Chondrocyte (in vitro differentiated cells): ENCODE data around the gene KAZN. TPM values are rescaled to one million over a fixed set of nuclear protein-coding genes. Genes with fewer than 3 reads are reported as not detected.

Experiments used
- DNase-seq: peaks from one replicate; pipeline ENCODE4 v3.0.0; 2021; ENCODE audit warnings: mixed read lengths, low spot score
- H3K27ac Mint-ChIP-seq: one replicate; pipeline ENCODE4 v1.8.0; 2021; ENCODE audit warnings: mild to moderate bottlenecking, moderate library complexity, mixed read lengths; ENCODE audit not compliant: unreplicated experiment
- H3K27me3 Mint-ChIP-seq: 2 replicates; pipeline ENCODE4 v1.8.0; 2021; ENCODE audit warnings: low read depth, mixed read lengths
- H3K36me3 Mint-ChIP-seq: 2 replicates; pipeline ENCODE4 v1.8.0; 2021; ENCODE audit warnings: low read depth, mixed read lengths
- H3K4me1 Mint-ChIP-seq: 2 replicates; pipeline ENCODE4 v1.8.0; 2021; ENCODE audit warnings: low read depth, mild to moderate bottlenecking, mixed read lengths
- H3K4me3 Mint-ChIP-seq: one replicate; pipeline ENCODE4 v1.8.0; 2021; ENCODE audit warnings: mild to moderate bottlenecking, moderate library complexity, mixed read lengths; ENCODE audit not compliant: unreplicated experiment
- H3K9me3 Mint-ChIP-seq: 2 replicates; pipeline ENCODE4 v1.8.0; 2021; ENCODE audit warnings: low read depth, mixed read lengths
- total RNA-seq: library from RNA; stranded (reverse); gene quantifications from 3 replicates; pipeline ENCODE4 v1.2.1, GENCODE V29; 2021
- TF ChIP-seq, protein P1 (sequence below): fragments of 200-600 bp; sonication (generic); IDR thresholded peaks from 2 replicates; pipeline ENCODE4 v1.5.0; 2021; ENCODE audit warnings: antibody characterized with exemption, mild to moderate bottlenecking, moderate library complexity

Gene KAZN
- total RNA-seq, 1 donor from 2014 or later: 29.6 TPM

DNA sequence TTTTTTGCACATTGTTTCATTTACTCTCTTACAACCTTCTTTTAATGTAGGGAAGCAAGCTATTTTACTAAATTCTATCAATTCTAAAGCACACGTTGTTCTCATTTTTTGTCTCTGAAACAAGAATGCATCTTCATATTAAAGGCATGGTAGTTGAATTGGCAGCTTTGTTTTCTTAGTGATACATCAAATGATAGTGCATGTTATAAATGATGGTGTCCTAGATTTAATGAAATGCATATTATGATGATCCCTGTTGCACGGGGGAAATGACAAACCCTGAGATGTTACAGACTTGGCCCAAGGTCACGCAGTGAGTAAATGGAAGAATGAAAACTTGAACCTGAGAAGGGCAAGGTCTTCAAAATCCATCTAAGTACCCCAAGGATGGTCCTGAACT lies 213.1 kb downstream of the KAZN start:
- H3K9me3 Mint-ChIP-seq: peaks cover 14% of the 10 kb centered on the region
- no peaks in the 10 kb centered on the region for H3K4me1 Mint-ChIP-seq
- no peak overlapping the region for H3K27ac Mint-ChIP-seq
- no peak for DNase-seq
- H3K4me3 Mint-ChIP-seq: no peak overlapping the region
- TF ChIP-seq, protein P1, sequence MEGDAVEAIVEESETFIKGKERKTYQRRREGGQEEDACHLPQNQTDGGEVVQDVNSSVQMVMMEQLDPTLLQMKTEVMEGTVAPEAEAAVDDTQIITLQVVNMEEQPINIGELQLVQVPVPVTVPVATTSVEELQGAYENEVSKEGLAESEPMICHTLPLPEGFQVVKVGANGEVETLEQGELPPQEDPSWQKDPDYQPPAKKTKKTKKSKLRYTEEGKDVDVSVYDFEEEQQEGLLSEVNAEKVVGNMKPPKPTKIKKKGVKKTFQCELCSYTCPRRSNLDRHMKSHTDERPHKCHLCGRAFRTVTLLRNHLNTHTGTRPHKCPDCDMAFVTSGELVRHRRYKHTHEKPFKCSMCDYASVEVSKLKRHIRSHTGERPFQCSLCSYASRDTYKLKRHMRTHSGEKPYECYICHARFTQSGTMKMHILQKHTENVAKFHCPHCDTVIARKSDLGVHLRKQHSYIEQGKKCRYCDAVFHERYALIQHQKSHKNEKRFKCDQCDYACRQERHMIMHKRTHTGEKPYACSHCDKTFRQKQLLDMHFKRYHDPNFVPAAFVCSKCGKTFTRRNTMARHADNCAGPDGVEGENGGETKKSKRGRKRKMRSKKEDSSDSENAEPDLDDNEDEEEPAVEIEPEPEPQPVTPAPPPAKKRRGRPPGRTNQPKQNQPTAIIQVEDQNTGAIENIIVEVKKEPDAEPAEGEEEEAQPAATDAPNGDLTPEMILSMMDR: no peak
- no peaks in the 10 kb centered on the region for H3K27me3 Mint-ChIP-seq
- H3K36me3 Mint-ChIP-seq: peaks cover 2% of the 10 kb centered on the region

DNA sequence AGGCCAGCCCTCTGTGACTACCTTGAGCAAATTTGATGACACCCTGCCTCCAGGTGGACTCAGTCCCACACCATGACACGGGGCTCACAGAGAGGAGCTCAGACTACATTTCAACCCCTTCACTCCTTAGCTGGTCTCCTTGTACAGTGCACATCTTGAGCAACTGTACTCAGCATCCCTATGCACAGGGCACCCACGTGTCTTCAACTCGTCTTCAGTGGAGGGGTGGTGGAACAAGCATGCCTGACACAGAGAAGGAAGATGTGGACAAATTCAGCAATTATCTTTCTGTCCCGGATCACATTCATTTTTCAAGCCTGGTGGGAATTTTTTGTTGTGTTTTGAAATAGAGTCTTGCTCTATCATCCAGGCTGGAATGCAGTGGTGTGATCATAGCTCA lies 213.7 kb downstream of the KAZN start:
- H3K27me3 Mint-ChIP-seq: no peaks in the 10 kb centered on the region
- peaks cover 2% of the 10 kb centered on the region for H3K36me3 Mint-ChIP-seq
- no peaks in the 10 kb centered on the region for H3K4me1 Mint-ChIP-seq
- DNase-seq: no peak
- TF ChIP-seq, protein P1: no peak
- H3K4me3 Mint-ChIP-seq: no peak overlapping the region
- H3K27ac Mint-ChIP-seq: no peak overlapping the region
- H3K9me3 Mint-ChIP-seq: peaks cover 8% of the 10 kb centered on the region

DNA sequence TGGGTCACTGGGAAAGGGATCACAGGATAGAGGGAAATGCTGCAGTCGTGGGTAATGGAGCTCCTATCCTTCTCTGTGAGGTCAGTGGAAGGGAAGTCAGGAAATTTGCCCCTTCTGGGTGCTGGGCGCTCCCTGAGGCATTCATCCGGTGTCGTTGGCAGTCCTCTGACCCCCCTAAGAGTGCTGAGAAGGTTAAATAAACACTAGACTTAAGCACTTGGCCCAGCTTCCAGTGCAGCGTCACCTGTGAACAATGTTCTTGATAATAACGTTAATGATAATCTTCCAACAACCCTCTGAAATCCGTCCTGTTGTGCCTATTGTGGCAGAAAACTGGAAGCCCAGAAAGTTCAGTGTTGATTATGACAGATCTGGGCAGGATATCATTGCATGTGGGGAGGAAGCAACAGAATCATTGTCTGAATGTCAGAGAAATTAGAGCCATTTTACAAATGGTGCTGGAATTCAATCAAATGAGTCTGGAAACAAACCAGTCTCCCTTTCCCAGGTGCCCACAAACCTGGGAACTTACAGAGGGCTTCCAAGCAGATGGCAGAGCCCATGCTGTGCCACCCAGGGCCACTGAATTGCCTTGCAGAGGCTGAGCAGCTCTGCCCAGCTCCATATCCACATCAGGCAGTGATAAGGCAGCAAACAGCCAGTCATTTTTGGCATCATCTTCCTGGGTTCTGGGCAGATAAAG lies 216.8 kb downstream of the KAZN start:
- DNase-seq: no peak
- Mint-ChIP-seq H3K27ac (no peak overlapping the region), H3K4me3 (no peak overlapping the region), H3K9me3 (peaks cover 4% of the 10 kb centered on the region), H3K4me1 (no peaks in the 10 kb centered on the region), H3K36me3 (no peaks in the 10 kb centered on the region), H3K27me3 (no peaks in the 10 kb centered on the region)
- TF ChIP-seq, protein P1: no peak

DNA sequence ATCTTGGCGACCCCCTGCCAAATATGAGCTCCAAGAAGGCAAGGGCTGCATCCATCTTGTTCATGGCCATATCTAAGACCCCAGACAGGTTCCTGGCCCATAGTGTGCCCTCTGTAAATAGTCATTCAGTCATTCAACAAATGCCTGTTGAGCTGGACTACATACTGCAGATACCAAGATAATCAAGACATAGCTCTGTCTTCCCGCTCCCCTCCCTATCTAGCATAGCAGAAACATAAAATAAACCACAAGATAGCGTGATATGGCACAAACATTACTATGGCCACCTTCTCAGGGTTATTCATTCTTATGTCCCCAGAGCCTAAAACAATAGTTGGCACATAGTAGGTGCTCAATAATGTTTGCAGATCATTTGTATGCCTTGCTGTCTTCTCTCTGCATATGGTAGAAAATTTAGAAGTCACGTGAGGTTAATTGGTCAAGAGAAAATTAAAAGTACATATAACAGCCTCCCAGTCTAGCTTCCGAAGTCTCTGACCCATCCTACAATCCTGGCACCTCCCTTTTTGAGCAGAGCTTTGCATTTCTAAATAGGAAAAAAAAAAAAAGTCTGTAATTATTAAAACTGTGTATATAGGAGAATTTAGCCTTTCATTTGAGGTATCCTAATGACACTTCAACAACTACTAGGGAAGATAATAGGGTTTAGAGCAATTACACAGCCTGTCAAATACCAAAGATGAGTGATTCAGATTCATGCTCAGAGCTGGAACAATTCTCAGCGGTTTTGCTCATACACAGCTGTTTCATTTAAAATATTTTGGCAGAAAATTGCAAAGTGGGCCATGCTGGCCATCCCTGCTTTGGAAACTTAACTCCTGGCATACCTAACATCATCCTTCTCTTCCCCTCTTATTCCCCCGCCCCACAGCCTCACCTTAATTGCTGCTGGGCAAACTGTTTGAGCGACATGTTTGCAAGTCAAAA lies 219.0 kb downstream of the KAZN start:
- H3K27ac Mint-ChIP-seq: no peak overlapping the region
- no peaks in the 10 kb centered on the region for H3K4me1 Mint-ChIP-seq
- H3K27me3 Mint-ChIP-seq: peaks cover 5% of the 10 kb centered on the region
- no peak for DNase-seq
- TF ChIP-seq, protein P1: no peak
- no peaks in the 10 kb centered on the region for H3K36me3 Mint-ChIP-seq
- peaks cover 4% of the 10 kb centered on the region for H3K9me3 Mint-ChIP-seq
- H3K4me3 Mint-ChIP-seq: no peak overlapping the region

DNA sequence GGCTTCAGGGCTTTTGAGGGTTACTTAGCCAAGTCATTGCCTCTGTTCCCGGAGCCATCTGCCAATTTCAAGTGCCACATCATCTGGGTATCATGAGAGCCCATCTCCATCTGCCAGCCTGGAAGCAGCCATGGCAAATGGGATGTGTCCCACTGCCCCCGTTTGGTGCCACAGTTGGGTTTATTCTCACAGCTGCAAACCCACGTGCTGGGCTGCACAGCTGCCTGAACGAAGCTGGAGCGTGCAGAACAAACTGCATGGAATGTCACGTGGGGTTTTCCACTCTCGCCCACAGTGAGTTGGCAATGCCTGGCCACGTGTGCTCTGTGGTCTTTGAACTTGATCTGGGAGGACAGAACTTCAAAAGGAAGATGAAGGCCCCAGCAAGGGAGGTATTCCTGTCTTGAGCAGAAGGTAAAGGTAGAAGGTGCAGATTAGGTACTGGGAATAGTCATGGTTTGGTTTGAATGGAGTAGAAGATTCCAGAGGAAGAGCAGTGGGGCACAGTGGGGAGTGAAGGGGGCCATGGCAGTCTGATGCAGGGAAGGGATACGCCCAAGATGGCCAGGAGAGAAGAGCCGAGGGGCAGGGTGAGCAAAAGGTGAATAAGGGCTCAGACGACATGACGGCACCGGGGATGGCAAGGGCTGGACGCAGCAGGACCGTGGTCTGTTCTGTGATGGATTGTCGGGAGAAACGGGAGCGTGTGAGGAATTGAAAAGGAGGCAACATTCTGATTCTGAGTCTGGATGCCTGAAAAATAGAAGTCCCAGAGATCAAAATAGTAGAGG lies 222.0 kb downstream of the KAZN start:
- H3K4me3 Mint-ChIP-seq: no peak overlapping the region
- TF ChIP-seq, protein P1: no peak
- H3K27me3 Mint-ChIP-seq: peaks cover 5% of the 10 kb centered on the region
- H3K4me1 Mint-ChIP-seq: no peaks in the 10 kb centered on the region
- H3K9me3 Mint-ChIP-seq: peaks cover 4% of the 10 kb centered on the region
- DNase-seq: no peak
- H3K36me3 Mint-ChIP-seq: no peaks in the 10 kb centered on the region
- H3K27ac Mint-ChIP-seq: no peak overlapping the region
